HepG2 (cell line): ENCODE results near the gene SPOPL. TPM values are rescaled to one million over a fixed set of nuclear protein-coding genes. Genes with fewer than 3 reads are reported as not detected.

Source experiments
- FOXA1 ChIP-seq, 2 experiments: fragments of 450-650 bp in 1 of 2; sonication (generic) in 1 of 2; formaldehyde crosslinking in 1 of 2; IDR thresholded peaks; 2 replicates each; pipeline versions ENCODE4 v1.4.0 to v1.6.1; 2016 to 2020; ENCODE audit warnings: missing genetic modification reagents in 1 of 2
- HBP1 ChIP-seq: IDR thresholded peaks from 2 replicates; pipeline ENCODE4 v1.6.1; 2016; ENCODE audit warnings: low read depth, control low read depth
- HNF1A ChIP-seq, 2 experiments: sonication (generic) in 1 of 2; formaldehyde crosslinking in 1 of 2; IDR thresholded peaks; 2 replicates each; pipeline versions ENCODE4 v1.4.0 to v1.6.1; 2016 to 2020; ENCODE audit warnings: borderline replicate concordance in 1 of 2, low read depth in 1 of 2, mild to moderate bottlenecking in 1 of 2, missing genetic modification reagents in 1 of 2
- MIER2 ChIP-seq: IDR thresholded peaks from 2 replicates; pipeline ENCODE4 v1.6.1; 2016; ENCODE audit warnings: missing biosample characterization, missing genetic modification reagents
- SMAD3 ChIP-seq: sonication (generic); formaldehyde crosslinking; IDR thresholded peaks from 2 replicates; pipeline ENCODE4 v1.4.0; 2020; ENCODE audit warnings: missing genetic modification reagents
- SYNCRIP ChIP-seq: fragments of 200-400 bp; formaldehyde crosslinking; IDR thresholded peaks from 2 replicates; pipeline ENCODE4 v1.6.1; 2018; ENCODE audit warnings: mild to moderate bottlenecking, low read depth, low read length; ENCODE audit not compliant: insufficient read depth
- ZFP90 ChIP-seq: sonication (generic); formaldehyde crosslinking; IDR thresholded peaks from 2 replicates; pipeline ENCODE4 v1.8.0; 2022; ENCODE audit warnings: missing genetic modification reagents, mild to moderate bottlenecking, inconsistent platforms, borderline replicate concordance
- ZMAT3 ChIP-seq: sonication (generic); formaldehyde crosslinking; conservative IDR thresholded peaks from 2 replicates; pipeline ENCODE4 v1.7.0; 2021; ENCODE audit warnings: missing genetic modification reagents
- polyA plus RNA-seq, 8 experiments: library from polyadenylated mRNA; depleted of rRNA in 3 of 8; stranded (reverse) in 7 of 8; unstranded in 1 of 8; fragments of >200 nt; fragmentation: Illumina TruSeq in 4 of 8; extraction: Trizol in 4 of 8; gene quantifications; 2 replicates each; pipeline versions ENCODE4 v1.2.1 to v1.2.3, GENCODE V29; 2011 to 2016; ENCODE audit warnings: low read depth in 4 of 8, missing spikeins in 1 of 8, mixed read lengths in 1 of 8; ENCODE audit not compliant: insufficient read depth in 1 of 8
- total RNA-seq, 5 experiments: library from RNA; depleted of rRNA; stranded (reverse); fragments of >200 nt; fragmentation: Illumina TruSeq; extraction: Trizol; gene quantifications; 2 replicates each; pipeline ENCODE4 v1.2.3, GENCODE V29; 2016; ENCODE audit warnings: low read depth in 1 of 5
- TF ChIP-seq, protein P1 (sequence below): sonication (generic); formaldehyde crosslinking; IDR thresholded peaks from 2 replicates; pipeline ENCODE4 v1.4.0; 2020; ENCODE audit warnings: missing genetic modification reagents
- TF ChIP-seq, protein P2 (sequence below): sonication (generic); formaldehyde crosslinking; IDR thresholded peaks from 2 replicates; pipeline ENCODE4 v1.4.0; 2020; ENCODE audit warnings: mild to moderate bottlenecking, missing genetic modification reagents, borderline replicate concordance

SPOPL gene
- total and polyA plus RNA-seq, 2 of the 13 experiments (the other 11 are each of a cell fraction or from before 2014, with no cell fraction given): 12.6 to 51.6 TPM

GRCh38 chr2:138494265-138494966, 7.2 kb upstream of the SPOPL start (continued):
- TF ChIP-seq HNF1A (IDR thresholded peaks at IDR 0.05; ENCODE audit: low read depth) (no peak), HNF1A (CRISPR knock-in tag; IDR thresholded peaks at IDR 0.05; ENCODE audit: borderline replicate concordance) (peak; percentile 34; the same call in 1 of the 2 replicates), SYNCRIP (no peak), ZFP90 (CRISPR knock-in tag) (no peak), ZMAT3 (CRISPR knock-in tag) (no peak), HBP1 (CRISPR knock-in tag) (no peak), MIER2 (CRISPR knock-in tag) (no peak), FOXA1 (IDR thresholded peaks at IDR 0.05) (no peak), FOXA1 (CRISPR knock-in tag; IDR thresholded peaks at IDR 0.05) (peak; percentile 29; the same call in 1 of the 2 replicates), SMAD3 (0 out of 2 replicates have a peak, but pooled peaks have one; percentile 8)
- TF ChIP-seq, protein P1, sequence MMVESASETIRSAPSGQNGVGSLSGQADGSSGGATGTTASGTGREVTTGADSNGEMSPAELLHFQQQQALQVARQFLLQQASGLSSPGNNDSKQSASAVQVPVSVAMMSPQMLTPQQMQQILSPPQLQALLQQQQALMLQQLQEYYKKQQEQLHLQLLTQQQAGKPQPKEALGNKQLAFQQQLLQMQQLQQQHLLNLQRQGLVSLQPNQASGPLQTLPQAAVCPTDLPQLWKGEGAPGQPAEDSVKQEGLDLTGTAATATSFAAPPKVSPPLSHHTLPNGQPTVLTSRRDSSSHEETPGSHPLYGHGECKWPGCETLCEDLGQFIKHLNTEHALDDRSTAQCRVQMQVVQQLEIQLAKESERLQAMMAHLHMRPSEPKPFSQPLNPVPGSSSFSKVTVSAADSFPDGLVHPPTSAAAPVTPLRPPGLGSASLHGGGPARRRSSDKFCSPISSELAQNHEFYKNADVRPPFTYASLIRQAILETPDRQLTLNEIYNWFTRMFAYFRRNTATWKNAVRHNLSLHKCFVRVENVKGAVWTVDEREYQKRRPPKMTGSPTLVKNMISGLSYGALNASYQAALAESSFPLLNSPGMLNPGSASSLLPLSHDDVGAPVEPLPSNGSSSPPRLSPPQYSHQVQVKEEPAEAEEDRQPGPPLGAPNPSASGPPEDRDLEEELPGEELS (CRISPR knock-in tag): 0 out of 2 replicates have a peak, but pooled peaks have one; percentile 34
- TF ChIP-seq, protein P2, sequence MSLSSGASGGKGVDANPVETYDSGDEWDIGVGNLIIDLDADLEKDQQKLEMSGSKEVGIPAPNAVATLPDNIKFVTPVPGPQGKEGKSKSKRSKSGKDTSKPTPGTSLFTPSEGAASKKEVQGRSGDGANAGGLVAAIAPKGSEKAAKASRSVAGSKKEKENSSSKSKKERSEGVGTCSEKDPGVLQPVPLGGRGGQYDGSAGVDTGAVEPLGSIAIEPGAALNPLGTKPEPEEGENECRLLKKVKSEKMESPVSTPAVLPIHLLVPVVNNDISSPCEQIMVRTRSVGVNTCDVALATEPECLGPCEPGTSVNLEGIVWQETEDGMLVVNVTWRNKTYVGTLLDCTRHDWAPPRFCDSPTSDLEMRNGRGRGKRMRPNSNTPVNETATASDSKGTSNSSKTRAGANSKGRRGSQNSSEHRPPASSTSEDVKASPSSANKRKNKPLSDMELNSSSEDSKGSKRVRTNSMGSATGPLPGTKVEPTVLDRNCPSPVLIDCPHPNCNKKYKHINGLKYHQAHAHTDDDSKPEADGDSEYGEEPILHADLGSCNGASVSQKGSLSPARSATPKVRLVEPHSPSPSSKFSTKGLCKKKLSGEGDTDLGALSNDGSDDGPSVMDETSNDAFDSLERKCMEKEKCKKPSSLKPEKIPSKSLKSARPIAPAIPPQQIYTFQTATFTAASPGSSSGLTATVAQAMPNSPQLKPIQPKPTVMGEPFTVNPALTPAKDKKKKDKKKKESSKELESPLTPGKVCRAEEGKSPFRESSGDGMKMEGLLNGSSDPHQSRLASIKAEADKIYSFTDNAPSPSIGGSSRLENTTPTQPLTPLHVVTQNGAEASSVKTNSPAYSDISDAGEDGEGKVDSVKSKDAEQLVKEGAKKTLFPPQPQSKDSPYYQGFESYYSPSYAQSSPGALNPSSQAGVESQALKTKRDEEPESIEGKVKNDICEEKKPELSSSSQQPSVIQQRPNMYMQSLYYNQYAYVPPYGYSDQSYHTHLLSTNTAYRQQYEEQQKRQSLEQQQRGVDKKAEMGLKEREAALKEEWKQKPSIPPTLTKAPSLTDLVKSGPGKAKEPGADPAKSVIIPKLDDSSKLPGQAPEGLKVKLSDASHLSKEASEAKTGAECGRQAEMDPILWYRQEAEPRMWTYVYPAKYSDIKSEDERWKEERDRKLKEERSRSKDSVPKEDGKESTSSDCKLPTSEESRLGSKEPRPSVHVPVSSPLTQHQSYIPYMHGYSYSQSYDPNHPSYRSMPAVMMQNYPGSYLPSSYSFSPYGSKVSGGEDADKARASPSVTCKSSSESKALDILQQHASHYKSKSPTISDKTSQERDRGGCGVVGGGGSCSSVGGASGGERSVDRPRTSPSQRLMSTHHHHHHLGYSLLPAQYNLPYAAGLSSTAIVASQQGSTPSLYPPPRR (CRISPR knock-in tag): peak; percentile 50; the same call in 1 of the 2 replicates
